ENCODE results near the gene OR10A6.

OR10A6 gene

DNA sequence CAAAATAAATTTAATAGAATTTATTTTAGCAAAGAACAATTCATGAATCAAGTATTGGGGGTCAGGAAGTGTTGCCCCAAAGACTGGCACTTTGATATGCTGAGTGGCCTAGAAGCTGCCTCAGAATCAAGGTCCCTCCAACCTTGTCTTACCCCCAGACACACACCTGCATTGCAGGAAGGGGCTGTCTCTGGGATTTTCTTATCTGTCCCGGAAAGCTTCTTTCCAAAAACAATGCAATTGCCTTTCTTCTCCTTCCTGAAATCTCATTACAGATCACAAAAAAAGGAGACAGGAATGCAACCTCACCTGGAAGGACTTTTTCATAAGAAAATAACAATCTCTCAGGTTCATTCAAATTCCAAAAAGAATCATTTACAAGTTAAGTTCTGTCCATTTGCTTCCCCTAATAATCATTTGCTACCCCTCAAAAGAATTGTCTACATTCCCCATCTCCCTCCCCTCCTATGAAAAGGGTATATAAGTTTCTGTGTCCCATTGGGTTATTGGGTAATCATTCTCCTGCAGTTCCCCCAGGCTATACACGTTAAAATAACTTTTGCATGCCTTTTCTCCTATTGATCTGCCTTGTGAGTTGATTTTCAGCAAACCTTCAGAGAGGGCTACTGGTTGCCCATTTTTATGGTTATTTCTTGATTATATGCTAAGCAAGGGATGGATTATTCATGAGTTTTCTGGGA, 21.3 kb downstream of the OR10A6 start:
- no peak for DNase-seq

DNA sequence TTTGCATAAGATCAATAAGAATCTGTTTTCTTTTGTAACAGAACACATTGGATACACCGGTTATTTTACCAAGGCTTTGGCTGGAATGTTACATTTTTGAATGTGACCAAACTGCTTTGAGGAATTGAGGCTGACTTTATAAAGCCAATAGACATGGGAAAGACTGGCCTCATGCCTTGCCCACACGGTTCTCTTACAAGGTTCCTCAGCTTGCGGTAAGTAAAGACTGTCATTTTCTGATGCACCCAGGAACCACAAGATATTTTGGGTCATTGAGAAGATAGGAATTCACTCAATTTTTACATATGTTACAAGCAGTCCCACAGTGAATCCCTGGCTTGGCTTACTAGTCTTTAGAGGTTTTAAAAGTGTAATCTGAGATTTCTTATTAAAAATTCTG, 23.9 kb downstream of the OR10A6 start:
- no peak for DNase-seq

DNA sequence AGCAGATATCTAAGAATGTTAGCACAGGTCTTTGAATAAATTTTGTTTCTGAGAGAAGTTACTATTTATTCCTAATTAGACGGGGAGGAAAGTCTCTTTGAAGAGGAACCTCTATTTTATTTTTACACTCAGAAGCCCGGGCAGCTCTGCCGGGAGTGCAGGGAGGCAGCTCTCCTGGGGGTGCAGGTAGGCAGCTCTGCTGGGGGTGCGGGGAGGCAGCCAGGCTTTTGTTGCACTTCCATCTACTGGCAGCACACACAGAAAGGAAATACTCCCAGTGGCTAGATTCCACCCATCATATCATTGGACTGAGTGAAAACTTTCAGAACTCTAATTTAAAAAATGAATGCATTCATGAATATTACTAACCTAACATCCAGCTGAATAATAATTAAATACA, 24.6 kb downstream of the OR10A6 start:
- DNase-seq = no peak

DNA sequence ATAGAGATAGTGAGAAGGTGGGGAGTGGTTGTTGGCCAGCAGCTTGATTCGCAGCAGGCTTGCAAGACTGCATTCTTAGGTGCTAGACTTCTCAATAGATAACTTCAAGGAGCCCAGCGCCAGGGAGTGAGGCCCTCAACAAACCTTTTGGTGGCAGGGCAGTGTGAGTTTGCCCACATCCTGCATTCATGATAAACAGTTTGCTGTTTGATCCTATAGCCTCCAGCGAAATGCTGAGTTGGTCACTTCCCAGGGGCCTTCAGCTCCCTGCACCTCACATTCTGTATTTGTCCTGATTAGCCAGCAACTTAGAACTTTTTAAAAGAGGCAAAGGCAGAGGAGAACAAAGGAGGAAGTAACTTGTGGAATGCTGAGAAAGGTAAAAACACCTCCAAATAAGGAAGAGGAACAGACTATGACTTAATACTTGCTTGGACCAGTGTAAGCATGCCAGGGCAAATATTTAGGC, 25.1 kb downstream of the OR10A6 start:
- no peak for DNase-seq

DNA sequence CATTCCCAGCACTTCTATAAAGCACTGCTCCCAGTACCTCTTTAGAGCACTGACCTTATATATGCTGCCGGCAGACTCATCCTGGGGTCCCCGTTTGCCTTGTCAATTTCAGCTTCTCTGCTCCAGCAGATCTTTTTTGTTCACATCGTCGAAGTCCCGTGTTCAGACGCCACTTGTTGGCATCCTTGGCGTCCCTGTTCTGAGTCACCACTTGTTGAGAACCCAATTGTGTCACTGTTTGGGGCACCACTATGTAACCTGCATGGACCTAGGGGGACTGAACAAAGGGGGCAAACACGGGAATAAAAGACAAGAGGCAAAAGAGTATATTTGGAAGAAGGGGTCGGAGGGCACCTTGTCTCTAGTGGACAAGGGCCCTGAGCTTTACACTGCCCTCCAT, 25.5 kb downstream of the OR10A6 start:
- no peak for DNase-seq

DNA sequence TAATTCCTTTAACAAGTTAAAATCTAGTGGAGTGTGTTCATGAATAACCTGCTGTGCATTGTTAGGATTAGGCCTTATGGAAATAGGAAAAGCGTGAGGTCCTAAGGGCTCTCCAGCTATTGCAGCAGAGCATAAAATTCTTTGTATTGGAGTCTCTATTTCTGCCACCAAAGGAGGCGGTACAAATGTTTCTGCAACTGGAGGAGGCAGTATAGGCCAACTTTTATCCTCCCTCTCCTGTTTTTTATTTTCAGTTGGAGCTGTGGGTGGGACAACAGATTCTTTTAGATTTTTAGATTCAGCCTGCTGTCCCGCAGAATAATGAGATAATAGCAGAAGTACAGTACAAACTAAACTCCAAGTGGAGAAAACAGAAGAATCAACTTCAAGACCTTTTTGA, 26.2 kb downstream of the OR10A6 start:
- no peak for DNase-seq

DNA sequence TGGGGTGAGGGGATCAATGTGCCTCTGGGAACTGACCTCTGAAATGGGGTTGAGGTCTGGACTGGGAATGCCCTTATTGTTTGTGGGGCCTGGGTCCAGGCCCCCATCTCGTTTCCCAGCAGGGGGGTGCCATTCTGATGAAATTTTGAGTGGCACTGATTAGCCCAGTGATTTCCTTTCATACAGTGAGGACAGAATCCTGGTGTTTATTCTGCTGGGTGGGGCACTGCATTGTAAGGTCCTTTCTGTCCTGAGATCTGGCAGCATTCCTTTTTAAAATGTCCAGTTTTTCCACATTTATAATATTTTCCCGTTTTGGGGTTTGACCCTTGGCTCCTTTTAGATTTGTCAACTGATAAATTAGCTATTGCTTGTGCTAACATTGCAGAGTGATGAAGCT, 27.1 kb downstream of the OR10A6 start:
- DNase-seq = no peak

DNA sequence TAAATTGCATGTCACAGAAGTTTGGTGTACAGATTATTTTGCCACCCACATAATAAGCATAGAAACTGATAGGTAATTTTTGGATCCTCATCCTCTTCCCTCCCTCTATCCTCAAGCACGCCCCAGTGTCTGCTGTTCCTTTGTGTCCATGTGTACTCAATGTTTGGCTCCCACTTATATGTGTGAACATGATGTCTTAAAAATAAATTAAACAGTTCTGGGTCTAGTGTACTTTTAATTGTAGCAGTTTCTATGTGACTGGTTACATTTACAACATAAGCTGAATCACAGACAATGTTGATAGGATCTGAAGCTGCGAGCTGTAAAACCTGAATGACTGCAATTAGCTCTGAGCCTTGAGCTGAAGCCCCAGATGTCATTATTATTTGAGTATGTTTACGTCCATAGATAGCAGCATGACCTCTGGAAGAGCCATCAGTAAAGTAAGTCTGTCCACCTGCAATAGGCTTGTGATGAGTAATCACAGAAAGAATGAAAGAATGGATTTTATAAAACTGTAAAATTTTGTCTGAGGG, 29.7 kb downstream of the OR10A6 start:
- DNase-seq = no peak

DNA sequence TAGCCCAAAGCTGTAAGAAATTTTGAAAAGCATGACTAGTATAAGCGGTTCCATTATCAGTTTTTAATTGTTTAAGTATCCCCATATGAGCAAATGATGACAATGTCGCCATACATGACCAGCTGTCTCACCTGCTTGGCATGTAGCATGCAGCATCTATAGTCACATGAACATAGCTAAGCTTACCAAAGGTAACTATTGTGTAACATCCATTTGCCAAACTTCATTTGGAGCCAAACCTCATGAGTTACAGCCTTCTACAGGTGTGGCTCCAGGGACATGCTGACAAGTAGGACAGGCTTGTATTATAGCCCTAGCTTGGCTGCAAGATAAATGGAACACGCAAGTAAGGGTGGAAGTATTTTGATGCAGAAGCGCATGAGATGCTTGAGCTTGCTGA, 30.4 kb downstream of the OR10A6 start:
- no peak for DNase-seq

DNA sequence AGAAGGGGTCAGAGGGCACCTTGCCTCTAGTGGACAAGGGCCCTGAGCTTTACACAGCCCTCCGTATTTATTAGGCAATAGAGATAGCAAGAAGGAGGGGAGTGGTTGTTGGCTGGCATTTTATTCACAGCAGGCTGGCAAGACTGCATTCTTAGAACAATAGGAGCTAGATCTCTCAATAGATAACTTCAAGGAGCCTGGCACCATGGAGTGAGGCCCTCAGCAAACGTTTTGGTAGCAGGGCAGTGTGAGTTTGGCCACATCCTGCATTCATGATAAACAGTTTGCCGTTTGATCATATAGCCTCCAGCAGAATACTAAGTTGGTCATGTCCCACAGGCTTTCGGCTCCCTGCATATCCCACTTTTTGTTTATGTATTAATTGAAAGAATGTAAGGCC, 31.6 kb downstream of the OR10A6 start:
- DNase-seq = no peak

DNA sequence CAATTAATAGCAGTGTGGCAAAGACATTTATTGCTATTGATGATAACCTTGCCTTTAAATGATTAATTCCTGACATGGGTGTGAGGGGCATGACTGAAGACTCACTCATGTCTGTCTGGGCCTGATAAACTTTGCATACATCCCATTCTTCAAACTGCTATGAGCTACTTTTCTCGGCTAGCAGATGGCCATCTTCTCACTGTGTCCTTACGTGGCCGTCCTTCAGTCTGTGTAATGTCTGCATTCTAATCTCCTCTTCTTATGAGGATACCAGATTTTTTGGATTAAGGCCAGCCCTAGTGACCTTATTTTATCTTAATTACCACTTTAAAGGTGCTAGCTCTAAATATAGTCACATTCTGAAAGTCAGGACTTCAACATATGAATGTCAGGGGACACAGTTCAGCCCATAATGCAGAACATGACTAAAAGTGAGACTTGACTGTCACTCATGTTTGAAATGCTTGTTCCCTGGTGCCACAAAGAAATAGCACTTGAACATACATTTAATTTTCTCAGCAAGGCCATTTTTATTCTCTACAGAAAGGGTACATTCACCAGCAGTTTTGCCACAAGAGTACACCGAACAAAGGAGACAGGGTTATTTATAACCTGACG, 32.3 kb downstream of the OR10A6 start:
- DNase-seq = no peak

DNA sequence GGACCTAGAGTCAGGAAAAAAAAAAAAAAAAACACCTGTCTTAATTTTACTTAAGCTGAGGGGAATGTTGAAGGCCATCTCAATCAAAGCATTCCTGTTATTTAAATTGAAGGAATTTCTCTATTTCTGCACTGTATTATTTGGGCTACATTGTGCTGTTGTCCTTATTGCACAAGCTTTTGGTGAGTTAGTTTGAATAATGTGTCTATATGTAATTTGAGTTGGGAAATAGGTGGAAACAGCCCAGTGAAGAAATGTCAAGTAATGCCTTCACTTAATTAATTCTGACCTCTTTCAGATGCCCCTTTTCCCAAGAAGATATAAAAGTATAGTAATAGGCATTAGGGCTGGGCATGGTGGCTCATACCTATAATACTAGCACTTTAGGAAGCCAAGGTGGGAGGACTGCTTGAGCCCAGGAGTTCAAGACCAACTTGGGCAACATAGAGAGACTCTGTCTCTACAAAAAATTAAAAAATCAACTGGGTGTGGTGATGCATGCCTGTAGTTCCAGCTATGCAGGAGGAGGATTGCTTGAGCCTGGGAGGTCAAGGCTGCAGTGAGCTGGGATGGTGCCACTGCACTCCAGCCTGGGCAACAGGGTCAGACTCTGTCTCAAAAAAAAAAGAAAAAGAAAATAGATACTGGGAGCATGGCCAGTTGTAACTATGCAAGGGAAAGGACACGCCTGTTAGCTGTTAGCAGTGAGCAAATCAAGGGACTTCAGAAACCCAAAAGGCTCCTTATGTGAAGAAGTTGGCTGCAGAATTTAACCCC, 34.9 kb downstream of the OR10A6 start:
- DNase-seq = no peak

DNA sequence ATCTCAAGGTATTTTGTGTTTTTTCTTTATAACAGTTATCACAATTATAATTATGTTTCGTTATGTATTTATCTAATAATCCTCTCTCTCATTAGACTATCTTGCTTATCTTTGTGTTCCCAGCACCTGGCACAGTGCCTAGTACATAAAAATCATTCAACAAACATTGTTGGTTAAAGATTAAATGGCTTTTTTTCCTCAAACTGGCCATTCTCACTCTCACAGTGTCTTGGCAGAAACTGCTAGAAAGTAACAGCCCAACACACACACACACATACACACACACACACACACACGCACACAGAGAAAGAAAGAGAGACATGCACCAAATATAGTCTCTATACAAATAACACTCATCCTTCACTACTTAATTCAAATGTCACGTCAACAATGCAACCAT, 36.8 kb downstream of the OR10A6 start:
- no peak for DNase-seq

DNA sequence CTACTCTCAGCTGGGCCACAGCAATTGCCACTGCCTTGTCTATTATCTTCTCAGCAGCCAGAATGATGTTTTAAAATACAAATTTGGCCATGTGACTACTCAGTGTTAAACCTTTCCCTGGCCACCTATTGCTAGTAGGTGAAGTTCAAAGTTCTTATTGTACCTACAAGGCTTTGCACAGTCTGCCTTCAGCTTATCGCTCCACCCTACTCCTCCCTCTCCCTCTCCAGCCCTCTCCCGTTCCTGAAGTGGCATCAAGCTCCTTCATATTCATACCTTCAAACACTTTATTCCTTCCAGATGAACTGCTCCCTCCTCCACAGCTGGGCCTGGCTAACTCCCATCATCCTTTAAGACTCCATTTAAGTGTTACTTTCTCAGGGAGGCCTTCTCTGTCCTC, 37.3 kb downstream of the OR10A6 start:
- no peak for DNase-seq

DNA sequence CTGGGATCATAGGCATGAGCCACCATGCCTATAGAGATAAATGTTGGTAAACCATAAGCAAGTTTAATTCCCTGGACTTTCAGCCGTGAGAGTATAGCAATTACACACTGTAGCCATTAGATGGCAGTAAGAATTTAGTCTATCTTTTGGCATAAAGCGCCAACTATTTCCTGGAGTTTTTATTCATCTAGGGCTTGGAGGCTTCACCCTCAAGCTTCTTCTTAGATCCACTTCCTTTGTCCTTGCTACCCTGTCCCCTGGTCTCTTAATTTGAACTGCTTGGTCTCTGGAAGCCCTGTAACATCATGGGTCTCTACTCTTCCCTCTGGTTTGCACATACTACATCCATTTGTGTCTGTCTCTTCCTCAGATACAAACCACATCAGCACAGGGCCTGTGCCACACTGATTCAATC, 38.2 kb downstream of the OR10A6 start:
- DNase-seq = peak; percentile 21

DNA sequence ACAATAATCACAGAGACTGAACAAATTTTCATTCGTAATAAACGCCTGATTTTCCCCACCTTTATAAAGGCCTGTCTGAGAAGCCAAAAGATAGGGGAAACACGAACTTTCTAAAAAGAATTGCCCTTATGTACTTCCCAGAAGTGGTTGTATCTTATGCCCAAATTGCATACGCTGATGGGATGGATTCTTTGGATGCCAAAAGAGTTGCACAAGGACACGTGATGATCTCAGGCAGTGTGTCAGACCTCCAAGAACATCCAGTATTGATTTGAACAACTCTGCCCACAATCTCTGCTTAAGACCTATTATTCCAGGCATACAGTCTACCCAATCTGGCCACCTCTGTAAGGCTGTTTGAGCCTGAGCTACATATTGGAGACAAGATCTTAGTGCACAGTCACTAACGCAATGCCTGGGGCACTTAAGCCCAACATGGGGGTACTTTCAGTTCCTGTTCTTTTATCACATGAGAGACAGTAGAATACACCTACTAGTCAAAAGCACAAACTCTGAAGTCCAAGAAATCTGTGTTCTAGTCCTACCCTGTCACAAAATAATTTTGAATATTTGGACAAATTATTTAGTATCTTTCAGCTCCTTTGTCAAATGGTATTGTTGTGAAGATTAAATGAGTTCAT, 38.9 kb downstream of the OR10A6 start:
- DNase-seq = no peak

DNA sequence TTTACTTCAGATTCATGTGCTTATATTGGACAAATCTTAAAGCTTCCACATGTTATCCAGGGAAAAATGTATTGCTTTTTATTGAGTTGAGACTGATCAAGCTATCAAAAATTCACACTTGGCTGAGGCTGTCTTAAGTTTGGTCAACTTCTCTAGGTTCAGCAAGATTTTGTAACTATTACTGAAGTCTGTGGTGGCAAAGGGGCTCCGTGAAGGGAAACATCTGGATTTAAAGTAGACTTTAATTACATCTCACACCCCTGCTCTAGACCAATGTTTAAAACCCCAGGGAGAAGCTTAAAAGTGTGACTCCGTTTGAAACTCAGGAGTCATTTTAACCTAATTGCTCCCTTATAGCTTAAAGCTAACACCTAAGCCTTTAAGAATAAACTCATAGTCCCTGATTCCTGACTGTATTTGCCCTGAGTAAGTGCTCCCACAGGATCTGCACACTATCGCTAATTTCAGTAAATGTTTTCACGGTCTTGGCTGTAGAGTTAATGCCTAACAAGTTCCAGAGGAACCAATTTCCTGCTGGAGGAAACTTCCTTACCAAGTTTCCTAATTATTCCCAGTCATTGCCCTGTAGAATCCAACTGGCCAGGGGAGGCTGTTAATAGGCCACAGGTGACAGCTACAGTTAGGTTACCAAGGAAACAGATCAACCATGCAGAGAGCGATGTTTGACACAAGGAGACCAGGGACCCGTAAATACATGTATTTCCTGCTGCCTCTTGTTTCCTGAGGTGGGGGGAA, 40.5 kb downstream of the OR10A6 start:
- no peak for DNase-seq

DNA sequence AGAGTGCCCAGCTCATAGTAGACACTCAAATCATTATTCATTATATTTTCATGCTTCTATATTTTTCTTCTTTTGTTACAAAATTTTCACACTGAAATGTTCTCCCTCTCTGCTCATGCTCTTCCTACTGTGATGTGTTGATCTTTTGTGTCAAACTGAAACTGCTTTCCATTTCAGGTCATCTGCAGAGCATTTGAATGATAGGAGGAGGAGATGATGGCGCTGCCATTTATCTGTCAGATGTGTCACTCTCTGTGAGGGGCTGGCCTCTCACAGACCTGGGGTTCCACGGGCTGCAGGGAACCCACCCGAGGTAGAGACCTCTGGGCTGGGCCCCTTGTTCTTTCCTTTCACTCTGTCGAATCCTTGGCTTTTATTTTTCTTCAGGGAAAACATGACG, 41.1 kb downstream of the OR10A6 start:
- no peak for DNase-seq

DNA sequence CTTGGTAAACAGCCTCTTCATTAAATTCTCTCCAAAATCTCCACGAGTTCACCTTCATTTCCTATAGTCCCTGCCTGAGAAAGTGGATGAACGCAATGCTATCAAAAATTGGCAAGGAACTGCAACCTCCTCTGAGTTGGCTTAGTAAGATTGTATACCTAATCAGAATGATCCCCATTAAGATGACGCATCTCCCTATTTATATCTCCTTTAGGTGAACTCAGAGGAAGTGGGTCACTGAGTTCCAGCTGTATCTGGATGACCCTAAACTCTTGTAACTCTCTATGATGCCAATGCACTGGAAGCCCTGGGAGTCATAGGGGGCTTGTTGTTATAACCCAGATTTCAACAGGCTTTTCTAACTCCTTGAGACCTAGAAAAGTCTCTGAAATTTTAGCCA, 48.2 kb downstream of the OR10A6 start:
- no peak for DNase-seq

All from NCI-H1694 (cell line).